ENCODE data around the gene RPL18. TPM values are rescaled to one million over a fixed set of nuclear protein-coding genes. Genes with fewer than 3 reads are reported as not detected.

Gene RPL18
- total and polyA plus RNA-seq, 9 of the 15 experiments (the other 6 are each of a cell fraction or from before 2014, with no cell fraction given): 312 to 2,635 (median 1,653) TPM

GRCh38 chr19:48588670-48589401 is 30.1 kb downstream of the RPL18 start (continued):
- TF ChIP-seq ZNF609 (CRISPR knock-in tag; IDR thresholded peaks at IDR 0.05; ENCODE audit: borderline replicate concordance) (no peak), THRA (IDR thresholded peaks at IDR 0.05) (no peak), HDAC1 (IDR thresholded peaks at IDR 0.05) (peak; percentile 96 to 97), ZNF778 (CRISPR knock-in tag; IDR thresholded peaks at IDR 0.05) (no peak), POLR2G (IDR thresholded peaks at IDR 0.05; ENCODE audit: low read depth, low read length) (peak; percentile 74), ZNF583 (CRISPR knock-in tag; IDR thresholded peaks at IDR 0.05) (no peak), SIRT6 (IDR thresholded peaks at IDR 0.05; ENCODE audit: low read depth, low read length) (no peak), PTTG1 (tag; IDR thresholded peaks at IDR 0.05; ENCODE audit: low read depth) (no peak), CBX2 (IDR thresholded peaks at IDR 0.05; ENCODE audit: insufficient read depth, low read length, poor library complexity, severe bottlenecking) (no peak), CHD4 (IDR thresholded peaks at IDR 0.05; ENCODE audit: insufficient read depth, insufficient replicate concordance, low read depth, low read length, poor library complexity, severe bottlenecking) (peak; percentile 99), NCOA1 (IDR thresholded peaks at IDR 0.05; ENCODE audit: low read depth) (peak; percentile 55; the same call in 1 of the 2 replicates), RBFOX2 (IDR thresholded peaks at IDR 0.05; ENCODE audit: low read depth, low read length) (peak; percentile 72), PTBP1 (IDR thresholded peaks at IDR 0.05; ENCODE audit: low read depth, low read length) (peak; percentile 99), ZBTB34 (CRISPR knock-in tag; IDR thresholded peaks at IDR 0.05) (peak; percentile 42; the same call in 1 of the 2 replicates), TCF7 (IDR thresholded peaks at IDR 0.05; ENCODE audit: borderline replicate concordance) (no peak), MXD1 (CRISPR knock-in tag; IDR thresholded peaks at IDR 0.05; ENCODE audit: borderline replicate concordance, poor library complexity, severe bottlenecking) (no peak), ZNF449 (CRISPR knock-in tag; IDR thresholded peaks at IDR 0.05) (no peak; the same call in 1 of the 2 replicates)

Data from K562 (cell line).